Neutrophil (primary cell): Measurements from ENCODE around the gene ITGB2.

Source experiments
- H3K27ac ChIP-seq: fragments of 200-600 bp; sonication (generic); 2 replicates; pipeline ENCODE4 v1.5.1; 2016; ENCODE audit warnings: mild to moderate bottlenecking, moderate library complexity
- H3K27me3 ChIP-seq: fragments of 200-600 bp; sonication (generic); 2 replicates; pipeline ENCODE4 v1.6.0; 2016; ENCODE audit warnings: mild to moderate bottlenecking
- H3K36me3 ChIP-seq: fragments of 200-600 bp; sonication (generic); 2 replicates; pipeline ENCODE4 v1.5.1; 2017
- H3K4me1 ChIP-seq, 2 experiments: fragments of 200-600 bp in 1 of 2; sonication (generic) in 1 of 2; 1 replicate in 1 of 2; 2 replicates in 1 of 2; pipeline versions ENCODE4 v1.5.1 to v1.6.1; 2013 to 2016; ENCODE audit warnings: low read depth in 1 of 2, low read length in 1 of 2, mild to moderate bottlenecking in 1 of 2, moderate library complexity in 1 of 2; ENCODE audit not compliant: control insufficient read depth in 1 of 2, insufficient read depth in 1 of 2
- H3K4me3 ChIP-seq, 2 experiments: fragments of 200-600 bp in 1 of 2; sonication (generic) in 1 of 2; 1 replicate in 1 of 2; 2 replicates in 1 of 2; pipeline ENCODE4 v1.5.1; 2013 to 2016; ENCODE audit warnings: low read depth in 1 of 2, low read length in 1 of 2, mild to moderate bottlenecking in 1 of 2, moderate library complexity in 1 of 2
- H3K9me3 ChIP-seq: fragments of 200-600 bp; sonication (generic); 2 replicates; pipeline ENCODE4 v1.5.1; 2016
- TF ChIP-seq, protein P1 (sequence below): fragments of 200-600 bp; sonication (generic); IDR thresholded peaks from 2 replicates; pipeline ENCODE4 v1.5.1; 2016; ENCODE audit warnings: antibody characterized with exemption

ITGB2 gene

DNA sequence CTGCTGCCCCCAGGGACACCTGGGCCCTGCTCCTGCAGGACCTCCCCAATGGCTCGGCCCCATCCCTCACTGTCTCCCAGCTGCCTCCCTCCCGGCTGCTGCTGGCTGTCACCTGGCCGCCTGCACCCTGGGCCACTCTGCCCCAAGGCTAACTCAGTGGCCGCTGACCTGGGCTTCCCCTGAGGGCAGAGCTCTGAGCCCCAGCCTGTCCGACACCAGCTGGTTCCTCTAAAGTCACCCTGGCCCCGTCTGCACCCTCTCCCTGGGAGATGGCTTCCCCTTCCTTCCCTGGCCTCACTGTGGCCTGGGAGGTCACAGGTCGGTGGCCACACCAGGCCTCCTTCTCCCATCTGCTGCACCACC lies 15.0 kb downstream of the ITGB2 start:
- peaks cover 92% of the 10 kb centered on the region for H3K36me3 ChIP-seq
- H3K4me1 ChIP-seq, result peaks cover 84 to 85% of the 10 kb centered on the region in 2 experiments
- no peaks in the 10 kb centered on the region for H3K27me3 ChIP-seq
- H3K27ac ChIP-seq, result peak overlapping the region; percentile 99
- TF ChIP-seq, protein P1, sequence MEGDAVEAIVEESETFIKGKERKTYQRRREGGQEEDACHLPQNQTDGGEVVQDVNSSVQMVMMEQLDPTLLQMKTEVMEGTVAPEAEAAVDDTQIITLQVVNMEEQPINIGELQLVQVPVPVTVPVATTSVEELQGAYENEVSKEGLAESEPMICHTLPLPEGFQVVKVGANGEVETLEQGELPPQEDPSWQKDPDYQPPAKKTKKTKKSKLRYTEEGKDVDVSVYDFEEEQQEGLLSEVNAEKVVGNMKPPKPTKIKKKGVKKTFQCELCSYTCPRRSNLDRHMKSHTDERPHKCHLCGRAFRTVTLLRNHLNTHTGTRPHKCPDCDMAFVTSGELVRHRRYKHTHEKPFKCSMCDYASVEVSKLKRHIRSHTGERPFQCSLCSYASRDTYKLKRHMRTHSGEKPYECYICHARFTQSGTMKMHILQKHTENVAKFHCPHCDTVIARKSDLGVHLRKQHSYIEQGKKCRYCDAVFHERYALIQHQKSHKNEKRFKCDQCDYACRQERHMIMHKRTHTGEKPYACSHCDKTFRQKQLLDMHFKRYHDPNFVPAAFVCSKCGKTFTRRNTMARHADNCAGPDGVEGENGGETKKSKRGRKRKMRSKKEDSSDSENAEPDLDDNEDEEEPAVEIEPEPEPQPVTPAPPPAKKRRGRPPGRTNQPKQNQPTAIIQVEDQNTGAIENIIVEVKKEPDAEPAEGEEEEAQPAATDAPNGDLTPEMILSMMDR, result no peak
- H3K9me3 ChIP-seq, result no peaks in the 10 kb centered on the region
- H3K4me3 ChIP-seq, result no peak overlapping the region

- TF ChIP-seq, protein P1, result no peak
- no peaks in the 10 kb centered on the region for H3K9me3 ChIP-seq
- peaks cover 79 to 80% of the 10 kb centered on the region in 2 experiments for H3K4me1 ChIP-seq
- H3K27me3 ChIP-seq, result no peaks in the 10 kb centered on the region
- peaks cover 92% of the 10 kb centered on the region for H3K36me3 ChIP-seq
- no peak overlapping the region for H3K4me3 ChIP-seq
- peak overlapping the region; percentile 99 for H3K27ac ChIP-seq
These were observed 15.5 kb downstream of the ITGB2 start for GRCh38 chr21:44905016-44905727.

DNA sequence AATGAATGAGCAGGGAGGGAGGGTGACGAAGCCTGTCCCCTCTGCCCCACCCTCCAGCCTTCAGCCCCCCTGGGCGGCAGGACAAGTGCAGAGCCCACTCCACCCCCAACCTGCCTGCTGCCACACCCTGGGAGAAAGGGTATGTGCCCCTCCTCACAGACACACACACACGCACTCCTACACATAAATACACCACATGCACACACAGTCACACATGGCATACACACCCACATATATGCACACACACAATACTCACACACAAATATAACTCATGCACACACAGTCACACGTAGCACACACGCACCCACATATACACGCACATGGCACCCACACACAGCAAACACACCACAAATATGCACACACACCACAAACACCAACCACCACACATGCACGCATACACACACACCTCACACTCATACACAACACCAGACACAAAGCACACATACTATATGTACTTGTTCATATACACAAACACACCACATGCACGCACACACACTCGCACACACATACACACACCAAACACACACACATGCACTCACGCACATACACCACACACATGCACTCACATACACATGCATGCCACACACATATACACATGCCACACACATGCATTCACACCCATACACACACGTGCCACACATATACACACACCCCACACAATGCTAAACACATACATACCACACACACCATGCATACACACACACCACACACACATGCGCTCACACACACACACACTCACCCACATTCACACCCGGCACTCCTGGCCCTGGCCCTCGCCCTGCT lies 16.4 kb downstream of the ITGB2 start:
- no peak overlapping the region for H3K4me3 ChIP-seq
- no peaks in the 10 kb centered on the region for H3K9me3 ChIP-seq
- H3K27ac ChIP-seq, result peak overlapping the region; percentile 99
- H3K4me1 ChIP-seq, result peaks cover 71% of the 10 kb centered on the region in 2 experiments
- no peaks in the 10 kb centered on the region for H3K27me3 ChIP-seq
- TF ChIP-seq, protein P1, result no peak
- peaks cover 92% of the 10 kb centered on the region for H3K36me3 ChIP-seq

GRCh38 chr21:44903689-44904088 lies 17.0 kb downstream of the ITGB2 start:
- Histone ChIP-seq H3K4me3 (no peak overlapping the region), H3K36me3 (peaks cover 92% of the 10 kb centered on the region), H3K27ac (peak overlapping the region; percentile 99), H3K4me1 (peaks cover 64 to 65% of the 10 kb centered on the region in 2 experiments), H3K9me3 (no peaks in the 10 kb centered on the region), H3K27me3 (no peaks in the 10 kb centered on the region)
- TF ChIP-seq, protein P1, result no peak

GRCh38 chr21:44903050-44903685 lies 17.5 kb downstream of the ITGB2 start:
- Histone ChIP-seq H3K9me3 (no peaks in the 10 kb centered on the region), H3K27me3 (no peaks in the 10 kb centered on the region), H3K27ac (peak overlapping the region; percentile 99), H3K4me1 (peaks cover 59 to 60% of the 10 kb centered on the region in 2 experiments), H3K4me3 (peak overlapping the region in 1 of 2 experiments; percentile 19), H3K36me3 (peaks cover 95% of the 10 kb centered on the region)
- TF ChIP-seq, protein P1, result no peak
